Activated CD8-positive, alpha-beta memory T cell treated with anti-CD3 and anti-CD28 coated beads, Interleukin-2, amount 50 U/mL, for 1 hour (primary cell): Measurements from ENCODE around the gene NCKAP5.

ENCODE experiments used
- DNase-seq: peaks from one replicate; pipeline ENCODE4 v3.0.0-alpha.2; 2020; ENCODE audit errors: extremely low read depth

Gene NCKAP5

GRCh38 chr2:133458280-133458679 is 110.0 kb downstream of the NCKAP5 start:
- no peak for DNase-seq

GRCh38 chr2:133457861-133458260 is 110.4 kb downstream of the NCKAP5 start:
- DNase-seq = no peak

DNA sequence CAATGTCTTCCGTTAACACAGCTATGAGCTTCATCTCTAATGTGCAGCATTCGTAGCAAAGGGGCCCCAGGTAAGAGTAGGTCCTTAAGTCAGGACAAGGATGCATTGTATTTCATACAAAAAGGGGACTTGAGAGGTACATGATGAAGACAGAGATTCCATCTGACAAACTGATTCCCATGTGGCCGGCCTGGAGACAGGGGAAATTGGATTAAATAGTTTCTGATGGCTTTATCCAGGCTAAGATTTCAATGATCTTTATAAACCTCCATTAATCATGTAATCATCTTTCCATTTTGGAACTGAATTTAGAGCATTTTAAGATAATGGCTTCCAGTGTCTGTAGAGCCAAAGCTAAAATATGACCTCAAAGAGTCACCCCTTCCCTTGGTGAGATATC is 111.3 kb downstream of the NCKAP5 start:
- no peak for DNase-seq

- DNase-seq = no peak
Observed at GRCh38 chr2:133456156-133456555, 112.1 kb downstream of the NCKAP5 start.

DNA sequence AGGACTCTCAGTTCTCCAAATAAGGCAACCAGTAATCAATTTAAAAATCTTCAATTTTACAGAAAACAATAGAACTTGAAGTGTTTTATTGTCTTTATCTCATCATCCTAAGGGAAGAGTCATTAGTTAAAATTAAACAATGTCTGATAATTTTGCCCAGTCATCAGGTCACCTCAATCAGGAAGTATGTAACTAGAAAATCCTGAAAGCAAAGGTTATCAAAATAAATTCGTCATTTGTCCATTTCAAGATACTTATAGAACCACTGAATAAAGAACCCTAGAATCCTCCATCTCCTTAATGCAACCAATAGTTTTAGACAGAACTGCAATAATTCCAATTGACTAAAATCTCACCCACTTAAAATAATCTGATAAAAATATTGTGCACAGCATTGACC is 115.2 kb downstream of the NCKAP5 start:
- no peak for DNase-seq

GRCh38 chr2:133452583-133452982 is 115.7 kb downstream of the NCKAP5 start:
- DNase-seq = no peak

DNA sequence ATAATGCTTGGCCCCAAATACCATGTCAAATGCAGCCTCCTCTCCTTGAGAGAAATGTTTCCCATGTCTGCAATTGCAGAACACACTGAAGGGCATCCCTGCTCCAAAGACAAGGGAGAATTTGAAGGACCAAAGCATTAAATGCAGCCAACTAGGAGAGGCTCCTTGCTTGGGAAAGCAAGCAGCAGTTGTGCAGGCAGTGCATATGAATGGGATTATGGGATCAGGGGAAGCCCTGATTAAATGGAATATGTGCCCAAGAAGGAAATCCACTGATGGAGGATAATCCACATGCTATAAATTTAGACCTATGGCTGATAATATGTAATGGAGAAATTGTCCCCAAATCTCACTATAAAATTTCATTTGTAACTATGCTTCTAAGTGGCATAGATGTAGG is 116.1 kb downstream of the NCKAP5 start:
- no peak for DNase-seq

DNA sequence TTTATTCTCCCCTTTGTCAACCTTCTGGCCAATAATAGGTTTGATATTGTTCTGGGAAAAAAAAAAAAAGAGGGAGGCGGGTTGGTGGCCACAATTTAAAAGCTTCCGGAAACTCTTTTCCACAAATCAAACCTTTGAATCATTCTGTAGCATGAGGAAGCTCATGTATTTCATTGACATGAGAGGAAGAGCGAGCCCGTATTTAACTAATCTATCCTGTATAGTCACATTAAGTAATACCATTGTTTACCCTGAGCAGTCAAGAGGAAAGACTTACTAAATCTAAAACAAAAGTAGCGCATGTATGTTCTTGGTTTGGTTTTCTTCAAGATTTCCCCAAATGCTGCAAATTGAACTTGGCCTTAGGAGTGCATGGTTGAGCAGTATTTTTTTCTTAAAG is 120.1 kb downstream of the NCKAP5 start:
- DNase-seq = no peak

GRCh38 chr2:133447303-133447702 is 121.0 kb downstream of the NCKAP5 start:
- DNase-seq = no peak

DNA sequence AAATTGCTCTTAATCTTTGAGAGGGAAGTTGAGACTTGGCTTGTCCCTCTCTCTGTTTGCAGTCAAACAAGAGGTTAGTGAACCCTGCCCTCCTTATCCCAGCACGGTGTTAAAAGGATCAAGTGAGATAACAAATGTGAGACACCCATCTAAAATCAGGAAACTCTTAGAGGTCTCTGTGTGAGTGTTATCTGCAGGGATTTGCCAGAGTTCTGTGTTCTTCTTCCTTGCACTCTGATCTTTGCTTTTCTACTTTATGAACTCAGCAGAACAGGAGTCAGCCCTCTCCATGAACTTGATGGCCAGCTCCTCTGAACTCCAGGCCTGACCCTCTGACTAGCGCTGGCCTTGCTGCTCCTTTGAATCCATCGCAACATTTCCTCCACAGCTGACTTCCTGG is 123.8 kb downstream of the NCKAP5 start:
- no peak for DNase-seq

GRCh38 chr2:133442393-133442792 is 125.9 kb downstream of the NCKAP5 start:
- DNase-seq = no peak

- DNase-seq = no peak
Observed at GRCh38 chr2:133439565-133439920, 128.7 kb downstream of the NCKAP5 start.

GRCh38 chr2:133438848-133439564 is 129.3 kb downstream of the NCKAP5 start:
- no peak for DNase-seq

DNA sequence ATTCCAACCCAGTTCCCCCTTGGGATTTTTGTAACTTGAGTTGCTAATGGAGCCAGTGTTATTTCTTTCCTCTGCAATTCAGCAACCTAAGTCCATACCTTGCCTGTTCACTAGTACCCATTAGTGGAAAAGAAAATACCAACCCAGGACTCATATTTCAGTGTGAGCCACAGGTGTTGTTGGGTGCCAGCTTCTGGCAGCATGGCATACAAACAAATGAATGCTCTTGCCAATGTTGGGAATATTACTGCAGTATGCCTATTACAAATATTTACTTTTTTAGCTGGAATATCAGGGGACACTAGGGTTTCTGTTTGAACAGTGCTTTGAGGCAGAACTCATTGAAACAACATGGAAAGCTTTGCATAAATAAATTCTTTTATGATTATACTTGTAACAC is 130.2 kb downstream of the NCKAP5 start:
- no peak for DNase-seq

- DNase-seq = no peak
Observed at GRCh38 chr2:133437492-133437891, 130.8 kb downstream of the NCKAP5 start.

GRCh38 chr2:133434959-133435668 is 133.1 kb downstream of the NCKAP5 start:
- DNase-seq = no peak

- DNase-seq = no peak
Observed at GRCh38 chr2:133433455-133434451, 134.5 kb downstream of the NCKAP5 start.

DNA sequence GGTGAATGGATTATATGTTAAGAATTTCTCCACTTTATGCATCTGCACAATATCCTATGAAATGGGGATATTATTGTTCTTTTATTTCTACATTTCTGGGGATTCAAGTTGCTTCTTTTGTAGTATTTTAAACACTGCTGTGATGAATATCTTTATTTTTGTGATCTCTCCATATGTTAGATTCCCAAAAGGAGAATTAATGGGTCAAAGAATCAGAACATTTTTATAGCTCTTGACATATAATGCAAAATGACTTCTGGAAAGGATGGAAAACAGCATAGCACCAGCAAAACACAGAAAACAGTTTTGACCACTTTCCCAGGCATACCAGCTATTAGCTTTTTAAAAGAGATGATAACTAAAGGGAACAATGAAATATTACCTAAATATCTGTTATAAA is 135.5 kb downstream of the NCKAP5 start:
- DNase-seq = no peak

GRCh38 chr2:133431289-133431688 is 137.0 kb downstream of the NCKAP5 start:
- DNase-seq = no peak

GRCh38 chr2:133426791-133427190 is 141.5 kb downstream of the NCKAP5 start:
- DNase-seq = no peak

DNA sequence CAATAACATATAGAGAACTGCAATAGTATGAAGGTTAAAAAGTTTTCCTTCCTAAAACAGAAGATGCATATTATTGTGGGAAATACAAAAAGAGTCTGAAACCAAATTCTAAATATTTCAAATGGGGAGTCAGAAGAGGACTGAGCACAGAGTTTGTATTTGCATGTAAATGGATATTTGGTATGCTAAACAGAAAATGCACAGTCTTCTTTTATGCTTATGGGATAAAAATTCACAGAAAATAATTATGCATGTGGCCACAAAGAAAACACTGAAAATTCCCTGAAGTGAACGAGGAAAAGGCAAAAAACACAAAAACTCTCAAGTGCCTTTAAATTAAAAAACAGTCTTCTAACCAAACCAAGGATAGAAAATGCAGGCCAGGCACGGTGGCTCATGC is 142.7 kb downstream of the NCKAP5 start:
- DNase-seq = no peak

DNA sequence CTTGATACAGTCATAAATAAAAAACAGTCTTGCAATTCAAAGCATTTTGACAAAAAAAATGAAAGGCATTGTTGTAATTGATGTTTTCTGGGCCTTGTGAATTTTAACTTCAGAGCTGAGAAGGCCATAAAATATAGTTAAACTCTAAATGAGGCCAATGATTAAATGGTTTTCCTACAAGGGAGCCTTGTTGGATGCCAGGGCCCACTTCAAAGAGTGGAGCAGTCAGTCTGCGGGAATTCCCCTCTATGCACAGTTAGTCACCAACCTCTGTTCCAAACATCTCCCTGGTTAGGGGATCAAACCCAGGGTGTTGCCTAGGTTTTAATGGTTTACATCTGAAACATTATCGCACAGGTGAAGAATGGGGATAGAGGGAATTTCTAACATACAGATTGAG is 143.4 kb downstream of the NCKAP5 start:
- DNase-seq = no peak
